ENCODE results near the gene FERD3L.

FERD3L gene

DNA sequence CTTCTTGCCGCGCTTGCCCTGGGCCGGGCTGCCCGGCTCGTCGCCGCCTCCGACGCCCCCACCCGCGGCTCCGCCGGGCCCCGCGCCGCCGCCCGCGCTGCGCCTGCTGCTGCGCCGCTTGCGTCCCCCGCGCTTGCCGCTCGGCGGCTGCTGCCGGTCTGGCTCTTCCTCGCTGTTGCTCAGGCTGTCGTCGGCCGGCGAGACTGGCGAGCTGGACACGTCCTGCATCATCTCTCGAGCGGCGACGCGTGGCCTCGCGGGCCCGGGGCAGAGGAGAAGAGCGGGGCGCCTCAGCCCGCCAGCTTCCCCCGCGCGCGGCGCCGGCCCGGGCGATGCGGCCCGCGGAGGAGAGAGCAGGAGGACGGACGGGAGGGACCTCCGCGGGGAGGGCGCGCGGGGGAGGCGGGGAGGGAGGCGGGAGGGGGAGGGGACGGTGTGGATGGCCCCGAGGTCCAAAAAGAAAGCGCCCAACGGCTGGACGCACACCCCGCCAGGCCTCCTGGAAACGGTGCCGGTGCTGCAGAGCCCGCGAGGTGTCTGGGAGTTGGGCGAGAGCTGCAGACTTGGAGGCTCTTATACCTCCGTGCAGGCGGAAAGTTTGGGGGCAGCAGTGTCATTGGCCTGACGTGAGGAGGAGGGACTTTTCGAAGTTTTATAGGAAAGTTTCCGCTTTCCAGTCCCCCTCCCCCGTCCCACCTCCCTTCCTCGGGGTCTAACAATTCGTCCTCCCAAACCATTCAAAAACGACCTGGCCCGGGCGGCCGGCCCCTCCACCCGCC, 27.9 kb downstream of the FERD3L start, which contains the start of gene TWIST1:
TWIST1 (minus strand) TSS at position 546 of the 779 bp plus-strand sequence; CDS start at position 231, 315 bp downstream.
- DNase-seq (ENCODE audit: low read depth, low spot score), result no peak

- DNase-seq (ENCODE audit: low read depth, low spot score), result no peak
Measured at GRCh38 chr7:19116121-19117090, 28.8 kb downstream of the FERD3L start.

GRCh38 chr7:19114551-19114855, 30.7 kb downstream of the FERD3L start:
- DNase-seq (ENCODE audit: low read depth, low spot score), result no peak

- DNase-seq (ENCODE audit: low read depth, low spot score), result no peak
Measured at GRCh38 chr7:19113855-19114550, 31.2 kb downstream of the FERD3L start.

DNA sequence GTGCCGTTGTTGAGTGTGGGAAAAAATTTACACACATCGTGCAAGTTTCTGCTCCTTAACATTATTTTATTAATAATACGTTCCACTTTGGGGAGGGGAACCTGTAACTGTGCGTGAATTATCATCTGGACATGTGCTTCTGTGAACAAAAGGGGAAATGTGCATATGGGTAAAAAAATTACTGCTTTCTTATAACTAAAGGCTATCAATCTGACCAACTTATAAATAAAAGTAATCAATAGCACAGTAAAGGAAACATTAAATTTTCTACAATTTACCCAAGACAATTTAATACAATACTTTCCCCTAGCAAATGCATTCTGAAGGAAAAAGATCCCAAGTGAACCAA, 32.2 kb downstream of the FERD3L start:
- no peak for DNase-seq (ENCODE audit: low read depth, low spot score)

- DNase-seq (ENCODE audit: low read depth, low spot score), result no peak
Measured at GRCh38 chr7:19112274-19113001, 32.8 kb downstream of the FERD3L start.

DNA sequence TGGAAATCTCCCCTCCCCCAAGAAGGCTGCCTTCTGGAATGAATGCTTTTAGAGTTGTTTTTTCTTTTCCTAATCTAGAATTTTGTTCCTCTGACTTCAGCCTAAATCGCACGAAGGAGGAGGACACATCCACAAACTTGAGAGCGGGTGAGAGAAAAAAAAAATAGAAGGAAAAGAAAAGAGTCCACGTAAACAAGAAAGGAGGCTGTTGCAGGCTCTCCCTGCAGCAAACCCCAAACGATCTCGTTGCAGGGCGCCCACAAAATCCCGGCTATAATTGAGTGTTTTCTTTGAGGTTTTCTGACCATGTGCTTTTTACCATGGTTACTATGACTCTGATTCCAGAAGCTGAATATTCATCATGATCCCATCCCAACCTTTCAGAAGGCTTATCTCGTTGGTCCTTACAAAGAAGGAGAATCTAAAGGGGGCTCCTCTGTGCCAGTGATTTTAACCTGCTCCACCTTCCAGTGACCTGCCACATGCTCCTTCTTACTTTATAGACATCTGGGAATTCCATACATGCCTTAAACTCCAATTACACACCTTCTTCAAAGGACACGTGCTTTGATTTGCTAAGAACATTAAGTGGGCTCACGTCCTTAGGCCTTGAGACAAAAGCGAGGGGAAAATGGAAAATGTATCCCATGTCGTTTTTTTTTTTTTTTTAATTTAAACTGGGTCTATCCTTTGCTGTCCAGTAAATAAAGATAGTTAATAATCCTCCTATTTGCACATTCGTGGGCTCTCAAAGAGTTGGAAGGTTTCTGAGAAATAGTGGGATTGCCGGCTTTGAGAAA, 33.5 kb downstream of the FERD3L start:
- no peak for DNase-seq (ENCODE audit: low read depth, low spot score)

- no peak for DNase-seq (ENCODE audit: low read depth, low spot score)
Measured at GRCh38 chr7:19110776-19111175, 34.4 kb downstream of the FERD3L start.

DNA sequence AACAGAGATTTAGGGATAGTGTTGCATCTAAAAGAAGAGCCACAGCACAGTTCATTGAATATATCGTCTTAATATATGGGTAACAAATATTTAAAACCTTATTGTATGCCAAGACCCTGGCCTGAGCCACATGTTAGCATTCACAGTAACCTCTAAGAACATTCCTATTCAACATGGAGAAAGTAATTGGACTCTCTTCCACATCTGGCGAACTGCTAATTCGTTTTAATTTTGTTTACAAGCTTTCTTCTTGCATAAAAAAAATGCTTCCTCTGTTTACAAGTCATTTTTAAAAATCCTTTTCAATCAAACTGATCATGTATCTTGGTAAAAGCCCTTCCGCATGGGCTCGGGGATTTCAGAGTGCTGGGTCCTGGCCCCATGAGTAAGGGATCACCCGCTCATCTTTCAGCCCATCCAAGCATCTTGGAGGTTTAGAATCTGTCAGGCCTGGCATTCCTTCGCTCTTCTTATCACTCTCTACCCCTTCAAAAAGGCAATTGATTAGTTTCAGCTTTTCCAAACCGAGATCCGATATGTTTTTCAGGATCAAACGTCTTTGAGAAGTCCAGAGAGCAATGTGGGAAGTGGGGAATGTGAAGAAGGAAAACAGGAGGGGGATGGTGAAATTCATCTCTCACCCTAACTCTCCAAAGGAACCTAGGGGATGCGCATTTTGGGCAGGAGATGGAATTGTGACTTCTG, 35.0 kb downstream of the FERD3L start:
- DNase-seq (ENCODE audit: low read depth, low spot score), result no peak

GRCh38 chr7:19109000-19109946, 35.9 kb downstream of the FERD3L start:
- DNase-seq (ENCODE audit: low read depth, low spot score), result no peak

DNA sequence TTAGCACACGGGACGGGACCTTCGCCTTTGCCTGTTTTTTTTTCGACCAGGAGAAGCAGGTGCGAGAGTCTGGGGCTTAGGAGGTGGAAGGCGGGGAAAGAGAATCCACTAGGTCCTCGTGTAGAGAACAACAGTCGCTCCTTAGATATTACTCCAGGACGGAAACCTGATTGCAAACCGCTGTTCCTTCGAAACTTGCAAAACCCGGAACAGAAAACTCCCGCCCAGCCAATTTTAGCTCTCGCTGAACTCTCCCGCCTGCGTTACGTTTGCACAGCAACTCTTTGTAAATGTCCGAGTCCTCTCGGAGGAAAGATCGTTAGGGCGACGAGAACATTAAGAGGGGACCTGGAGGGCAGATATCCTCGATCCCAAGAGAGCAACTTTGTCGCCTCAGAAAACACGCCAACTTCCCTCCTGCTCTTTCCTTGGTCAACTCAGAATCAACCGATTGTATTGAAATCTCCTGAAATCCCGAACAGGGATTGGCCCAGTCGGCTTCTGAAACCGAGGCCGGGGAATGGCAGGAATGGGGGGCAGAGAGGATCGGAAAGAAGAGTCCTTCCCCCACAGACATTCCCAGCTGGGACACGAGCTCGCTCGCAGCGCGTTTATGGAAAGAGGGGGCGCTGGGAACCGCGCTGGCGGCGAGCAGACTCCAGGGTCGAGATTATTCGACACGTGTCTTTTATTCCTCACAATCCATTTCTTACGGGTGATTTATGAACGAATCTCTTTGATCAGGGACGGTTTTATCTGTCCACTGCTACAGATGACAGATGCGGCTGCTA, 37.7 kb downstream of the FERD3L start:
- no peak for DNase-seq (ENCODE audit: low read depth, low spot score)

- DNase-seq (ENCODE audit: low read depth, low spot score), result no peak
Measured at GRCh38 chr7:19107081-19107355, 38.2 kb downstream of the FERD3L start.

DNA sequence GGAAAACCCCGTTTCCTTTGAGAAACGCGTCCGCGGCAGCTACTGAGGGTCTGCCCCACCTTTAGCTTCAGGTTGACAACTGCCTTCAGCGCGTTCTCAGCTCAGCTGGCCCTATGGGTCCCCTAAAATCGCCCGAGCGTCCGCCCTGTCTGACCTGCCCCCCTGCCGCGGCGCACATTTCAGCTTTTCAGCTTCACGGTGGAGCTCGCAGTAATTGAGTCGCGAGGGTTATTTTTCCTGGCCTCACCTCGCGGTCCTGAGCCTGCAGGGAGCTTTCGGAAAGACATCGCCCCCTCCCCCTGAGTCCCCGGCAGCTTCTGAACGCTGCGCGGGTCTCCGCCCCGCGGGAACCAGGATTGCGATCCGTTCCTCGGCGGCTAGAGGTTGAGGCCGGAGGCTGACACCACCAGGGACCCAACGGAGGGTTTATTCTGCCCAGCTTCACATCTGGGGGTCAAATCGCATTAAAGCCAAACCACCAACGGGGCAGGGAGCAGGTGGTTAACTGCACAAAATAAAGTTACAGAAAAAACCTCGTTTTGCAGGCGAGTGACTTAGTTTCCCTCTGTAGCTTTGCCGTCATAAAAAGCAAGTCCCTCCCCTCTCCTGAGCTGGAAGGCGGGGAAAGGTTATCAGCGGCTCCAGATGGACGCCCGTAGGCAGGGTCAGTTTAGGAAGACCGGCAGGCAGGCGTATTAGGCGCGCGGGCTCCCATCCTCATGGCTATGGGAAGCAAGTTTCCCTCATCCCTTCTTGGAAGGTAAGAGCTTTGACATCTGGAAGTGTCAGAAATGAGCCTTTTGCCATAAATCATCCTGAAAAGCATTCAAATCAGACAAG, 38.8 kb downstream of the FERD3L start:
- DNase-seq (ENCODE audit: low read depth, low spot score), result no peak

DNA sequence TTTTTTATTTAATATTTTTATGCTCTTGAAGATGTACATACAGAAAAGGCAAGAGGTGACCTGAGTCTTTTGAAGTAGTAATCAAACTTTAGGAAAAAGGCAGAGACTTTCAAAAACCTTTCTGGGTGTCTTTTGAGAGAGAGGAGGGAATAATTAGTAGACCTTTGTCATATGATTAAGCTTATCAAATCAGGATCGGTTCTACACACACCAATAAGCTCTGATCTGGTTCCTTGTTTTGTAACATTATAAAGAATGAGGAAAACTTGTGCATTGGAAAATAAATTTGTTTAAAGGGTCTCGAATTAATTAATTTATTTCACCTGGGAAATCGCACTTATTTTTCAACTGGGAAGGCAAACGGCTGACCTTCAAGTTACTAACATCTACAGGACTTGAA, 39.7 kb downstream of the FERD3L start:
- no peak for DNase-seq (ENCODE audit: low read depth, low spot score)

DNA sequence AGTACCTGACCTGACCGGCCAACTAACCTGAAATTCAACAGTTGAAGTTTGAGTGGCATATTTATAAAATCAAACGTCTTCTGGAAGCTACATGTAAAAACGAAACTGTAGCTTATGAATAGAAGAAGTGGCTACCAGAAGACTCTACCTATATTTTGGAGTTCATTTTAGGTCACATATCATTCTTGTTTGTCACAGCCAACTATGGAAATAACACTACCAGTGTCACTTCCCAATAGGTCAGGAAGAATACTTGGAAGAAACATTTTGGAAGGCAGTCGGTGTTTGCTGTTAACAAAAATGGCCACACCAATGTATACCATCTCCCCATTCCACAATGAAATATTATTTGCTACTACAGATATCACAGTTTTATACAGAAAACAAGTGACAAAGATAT, 40.4 kb downstream of the FERD3L start:
- DNase-seq (ENCODE audit: low read depth, low spot score), result no peak

GRCh38 chr7:19102884-19103283, 42.3 kb downstream of the FERD3L start:
- no peak for DNase-seq (ENCODE audit: low read depth, low spot score)

- no peak for DNase-seq (ENCODE audit: low read depth, low spot score)
Measured at GRCh38 chr7:19101909-19102308, 43.3 kb downstream of the FERD3L start.

Data from activated naive CD8-positive, alpha-beta T cell treated with anti-CD3 and anti-CD28 coated beads, Interleukin-2, amount 50 U/mL, for 16 hours (primary cell).